RWPE1 (cell line): ENCODE measurements around the gene RAB40C.

ENCODE experiments used
- CTCF ChIA-PET: fragments of 350-600 bp; sonication (Branson Sonifier 250); formaldehyde crosslinking; extraction: SDS; loops from one replicate; lab custom pipeline; 2021; lab: Yijun Ruan, JAX
- POLR2A ChIA-PET: fragments of 400-600 bp; formaldehyde crosslinking; extraction: SDS; loops from one replicate; lab custom pipeline; 2020; ENCODE audit warnings: antibody characterized with exemption; ENCODE audit not compliant: low non-redundant PET; lab: Yijun Ruan, JAX
- DNase-seq: peaks from one replicate; pipeline ENCODE4 v3.0.0; 2012; ENCODE audit warnings: low spot score
- H3K27ac ChIP-seq: fragments of 450-650 bp; 2 replicates; pipeline ENCODE4 v1.5.1; 2017
- CTCF ChIP-seq: fragments of 450-650 bp; conservative IDR thresholded peaks from 2 replicates; pipeline ENCODE4 v1.5.1; 2017; ENCODE audit warnings: low read depth, mild to moderate bottlenecking

The RAB40C gene, protein sequence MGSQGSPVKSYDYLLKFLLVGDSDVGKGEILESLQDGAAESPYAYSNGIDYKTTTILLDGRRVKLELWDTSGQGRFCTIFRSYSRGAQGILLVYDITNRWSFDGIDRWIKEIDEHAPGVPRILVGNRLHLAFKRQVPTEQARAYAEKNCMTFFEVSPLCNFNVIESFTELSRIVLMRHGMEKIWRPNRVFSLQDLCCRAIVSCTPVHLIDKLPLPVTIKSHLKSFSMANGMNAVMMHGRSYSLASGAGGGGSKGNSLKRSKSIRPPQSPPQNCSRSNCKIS

DNA sequence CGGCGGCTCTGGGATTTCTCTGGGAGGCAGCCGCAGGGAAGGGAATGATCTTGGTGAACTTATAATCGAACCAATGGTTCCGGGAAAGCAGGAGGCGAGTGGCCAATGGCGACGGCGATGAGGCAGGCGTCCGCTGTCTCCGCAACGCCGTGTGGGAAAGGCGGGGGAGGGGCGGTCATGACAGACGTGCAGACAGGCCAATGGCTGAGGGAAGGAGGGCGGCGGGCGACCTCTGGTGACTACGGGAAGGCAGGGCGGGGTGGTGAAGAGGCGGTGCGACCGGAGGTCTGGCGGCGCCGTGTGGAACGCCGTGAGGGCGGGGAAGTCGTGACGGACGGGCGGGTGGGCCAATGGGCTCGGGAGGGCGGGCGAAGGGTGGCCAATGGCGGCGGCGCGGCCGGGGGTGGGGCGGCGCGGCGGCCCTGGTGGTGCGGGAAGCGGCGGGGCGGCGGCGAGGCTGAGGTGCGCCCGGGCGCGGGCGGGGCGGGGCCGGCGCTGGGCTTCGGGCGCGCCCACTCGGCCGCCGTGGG is at the start of gene RAB40C:
Gene RAB40C (plus strand): TSS at position 409 of the 530 bp plus-strand sequence. CDS start 226 bp downstream, outside the sequence.
- no peak for TF ChIP-seq CTCF
- ChIA-PET POLR2A (no interaction called here), CTCF (no interaction called here)
- peak; percentile 99 for DNase-seq
- peak within 1 kb of the TSS; percentile 98 for H3K27ac ChIP-seq

- POLR2A ChIA-PET = no interaction called here
- CTCF ChIA-PET = no interaction called here
- peak overlapping the region; percentile 25 for H3K27ac ChIP-seq
- no peak for DNase-seq
- no peak for TF ChIP-seq CTCF
Measured at GRCh38 chr16:540645-541340, 49.1 kb upstream of the RAB40C start.

GRCh38 chr16:543301-544164 is 46.3 kb upstream of the RAB40C start:
- no peak for TF ChIP-seq CTCF
- H3K27ac ChIP-seq = peak overlapping the region; percentile 32; the same call in 1 of the 2 replicates
- no peak for DNase-seq
- ChIA-PET POLR2A (no interaction called here), CTCF (interaction anchor here (0.6 kb wide), 1 partner anchor 189 kb away, joined by 3 read pairs; no protein-coding TSS in a partner anchor)

- H3K27ac ChIP-seq = peak overlapping the region; percentile 32; the same call in 1 of the 2 replicates
- POLR2A ChIA-PET = no interaction called here
- TF ChIP-seq CTCF = no peak
Measured at GRCh38 chr16:544517-544916, 45.3 kb upstream of the RAB40C start.

GRCh38 chr16:546909-547770 is 42.7 kb upstream of the RAB40C start:
- no peak for DNase-seq
- peak overlapping the region; percentile 44 for H3K27ac ChIP-seq
- TF ChIP-seq CTCF = peak; percentile 63
- ChIA-PET POLR2A (no interaction called here), CTCF (interaction anchor here (0.6 kb wide), 2 partner anchors 10 to 84 kb away, joined by 3 to 5 read pairs; partner anchors contain the start of gene WFIKKN1)

More at GRCh38 chr16:544517-544916, 45.3 kb upstream of the RAB40C start:
- CTCF ChIA-PET = interaction anchor here (0.6 to 0.9 kb wide), 2 partner anchors 33 to 327 kb away, joined by 3 to 6 read pairs; no protein-coding TSS in a partner anchor
- no peak for DNase-seq
